GM19467 (cell line): Measurements from ENCODE around the gene DDX4.

Experiments
- ATAC-seq: cut with Tn5 transposase; IDR thresholded peaks from one replicate; pipeline ENCODE4 v1.9.1; 2021; ENCODE audit warnings: mild to moderate bottlenecking, moderate library complexity; ENCODE audit not compliant: unreplicated experiment

The DDX4 gene

GRCh38 chr5:55820488-55820887 is 82.6 kb downstream of the DDX4 start:
- no peak for ATAC-seq

GRCh38 chr5:55821731-55822512 is 84.1 kb downstream of the DDX4 start:
- no peak for ATAC-seq

DNA sequence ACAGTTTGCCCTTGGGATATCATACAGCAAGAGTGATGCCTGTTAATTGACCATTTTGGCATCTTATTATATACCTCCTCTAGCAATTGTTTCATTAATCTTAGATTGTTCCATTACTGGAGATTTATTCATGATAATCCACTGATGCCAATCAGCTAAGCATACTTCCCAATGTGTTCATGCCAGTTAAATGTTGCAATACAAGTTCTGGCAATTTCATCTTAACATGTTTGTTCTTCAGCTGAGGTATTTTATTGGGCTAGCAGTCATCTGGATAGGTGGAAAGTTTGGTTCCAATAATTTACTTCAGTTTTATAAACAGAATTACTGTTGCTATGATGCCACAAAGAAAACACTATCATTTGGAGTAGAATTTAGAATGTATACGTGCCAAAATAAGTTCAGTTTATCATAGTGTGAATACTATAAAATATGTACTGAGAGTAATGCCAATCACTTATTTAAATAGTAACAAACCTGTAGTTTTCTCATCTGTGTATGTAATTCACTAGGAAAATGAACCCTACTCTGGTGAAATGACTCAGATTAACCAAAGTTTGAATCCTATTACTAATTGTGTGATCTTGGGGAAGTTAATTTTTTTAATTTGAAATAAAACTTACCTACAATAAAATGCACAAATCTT is 85.4 kb downstream of the DDX4 start:
- ATAC-seq: no peak

DNA sequence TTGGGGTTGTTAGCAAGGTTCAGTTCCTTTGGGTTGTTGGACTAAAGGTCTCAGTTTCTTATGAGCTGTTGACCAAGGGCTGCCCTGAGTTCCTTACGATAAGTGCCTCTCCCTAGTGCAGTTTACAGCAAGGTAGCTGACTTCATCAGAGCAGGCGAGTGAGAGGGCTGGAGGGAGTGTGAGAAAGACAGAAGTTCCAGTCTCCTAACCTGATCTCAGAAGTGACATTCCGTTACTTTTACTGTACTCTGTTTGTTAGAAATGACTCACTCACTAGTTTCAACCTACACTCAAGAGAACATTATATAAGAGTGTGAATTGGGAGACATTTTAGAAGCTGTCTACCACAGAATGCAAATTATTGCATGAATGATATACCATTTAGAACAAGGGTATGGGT is 92.1 kb downstream of the DDX4 start:
- no peak for ATAC-seq

DNA sequence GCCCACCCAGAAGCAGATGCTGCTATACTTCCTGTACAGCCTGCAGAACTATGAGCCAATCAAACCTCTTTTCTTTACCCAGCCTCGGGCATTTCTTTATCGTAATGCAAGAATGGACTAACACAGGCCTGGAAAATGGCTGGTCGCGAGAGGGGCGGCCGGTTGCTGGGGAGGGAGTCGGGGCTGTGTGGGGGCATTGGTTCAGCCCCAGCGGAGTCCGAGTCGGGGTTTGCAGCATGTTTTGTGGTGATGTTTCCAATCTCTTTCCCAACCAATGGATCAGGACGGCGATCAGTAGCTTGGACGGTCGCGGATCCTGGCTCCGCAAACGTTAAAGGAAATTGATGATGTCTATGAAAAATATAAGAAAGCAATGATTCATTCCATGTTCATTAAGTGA is 94.6 kb downstream of the DDX4 start:
- no peak for ATAC-seq

GRCh38 chr5:55836191-55836590 is 98.3 kb downstream of the DDX4 start:
- ATAC-seq: no peak

- no peak for ATAC-seq
These were observed 104.1 kb downstream of the DDX4 start for GRCh38 chr5:55841976-55842375.

DNA sequence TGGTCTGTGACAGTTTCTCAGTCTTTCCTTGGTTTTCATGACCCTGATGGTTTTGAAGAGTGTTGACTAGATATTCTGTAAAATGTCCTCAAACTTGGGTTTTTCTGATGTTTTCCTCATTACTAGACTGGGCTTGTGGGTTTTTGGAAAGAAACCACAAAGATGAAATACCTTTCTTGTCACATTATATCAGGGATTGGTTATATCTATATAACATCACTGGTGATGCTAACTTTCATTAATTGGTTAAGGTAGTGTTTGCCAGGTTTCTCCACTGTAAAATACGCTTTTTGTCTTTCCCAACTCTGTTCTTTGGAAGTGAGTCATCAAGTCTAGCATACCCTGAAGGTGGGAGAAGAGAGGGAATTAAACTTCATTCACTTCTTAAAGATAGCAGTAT is 110.0 kb downstream of the DDX4 start:
- no peak for ATAC-seq

GRCh38 chr5:55848783-55849182 is 110.9 kb downstream of the DDX4 start:
- ATAC-seq: no peak

DNA sequence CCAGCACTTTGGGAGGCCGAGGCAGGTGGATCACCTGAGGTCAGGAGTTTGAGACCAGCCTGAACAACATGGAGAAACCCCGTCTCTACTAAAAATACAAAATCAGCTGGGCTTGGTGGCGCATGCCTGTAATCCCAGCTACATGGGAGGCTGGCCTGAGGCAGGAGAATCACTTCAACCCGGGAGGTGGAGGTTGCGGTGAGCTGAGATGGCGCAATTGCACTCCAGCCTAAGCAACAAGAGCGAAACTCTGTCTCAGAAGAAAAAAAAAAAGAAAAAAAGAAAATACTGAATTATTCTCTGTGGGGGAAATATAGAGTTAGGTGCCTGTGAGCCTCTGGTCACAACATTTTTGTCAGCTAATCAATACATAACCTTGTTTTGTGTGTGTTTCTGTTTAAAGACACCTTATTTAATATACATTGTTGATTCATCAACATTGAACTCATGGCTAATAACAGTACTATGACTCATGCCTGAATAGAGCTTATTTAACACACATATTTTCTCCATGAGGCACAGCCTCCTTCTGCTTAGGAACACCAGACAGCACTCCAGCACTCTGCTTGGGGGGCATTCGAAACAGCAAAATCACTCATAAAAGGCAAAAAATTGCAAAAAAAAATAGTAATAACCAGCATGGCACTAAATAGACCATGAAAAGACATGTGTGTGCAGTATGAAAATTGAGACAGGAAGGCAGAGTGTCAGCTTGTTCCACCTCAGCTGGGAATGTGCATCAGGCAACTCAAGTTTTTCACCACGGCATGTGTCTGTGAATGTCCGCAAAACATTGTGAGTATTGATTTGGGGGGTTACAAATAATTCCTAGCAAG is 113.2 kb downstream of the DDX4 start, which contains the start of gene IL31RA:
IL31RA (plus strand) TSS at position 519 of the 836 bp plus-strand sequence; CDS start at position 733, 214 bp downstream.
- ATAC-seq: no peak

GRCh38 chr5:55851675-55851979 is 113.8 kb downstream of the DDX4 start:
- no peak for ATAC-seq

DNA sequence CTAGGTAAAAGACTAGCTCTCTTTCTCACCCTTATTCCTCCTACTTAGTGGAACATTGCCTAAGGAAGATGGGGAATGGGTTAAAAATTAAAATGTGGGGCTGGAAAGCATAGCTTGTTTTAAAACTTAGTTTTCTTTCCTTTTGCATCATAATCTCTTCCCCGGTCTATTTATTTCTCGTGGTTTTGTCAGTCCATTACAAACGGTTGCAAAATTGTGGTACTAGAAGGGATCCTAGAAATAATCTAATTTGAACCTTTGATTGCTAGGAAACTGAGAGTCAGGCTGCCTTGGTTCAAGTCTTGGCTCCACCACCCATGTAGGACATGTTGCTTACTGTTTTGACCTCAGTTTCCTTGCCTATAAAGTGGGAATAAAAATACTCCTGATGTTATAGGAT is 114.6 kb downstream of the DDX4 start:
- ATAC-seq: no peak

DNA sequence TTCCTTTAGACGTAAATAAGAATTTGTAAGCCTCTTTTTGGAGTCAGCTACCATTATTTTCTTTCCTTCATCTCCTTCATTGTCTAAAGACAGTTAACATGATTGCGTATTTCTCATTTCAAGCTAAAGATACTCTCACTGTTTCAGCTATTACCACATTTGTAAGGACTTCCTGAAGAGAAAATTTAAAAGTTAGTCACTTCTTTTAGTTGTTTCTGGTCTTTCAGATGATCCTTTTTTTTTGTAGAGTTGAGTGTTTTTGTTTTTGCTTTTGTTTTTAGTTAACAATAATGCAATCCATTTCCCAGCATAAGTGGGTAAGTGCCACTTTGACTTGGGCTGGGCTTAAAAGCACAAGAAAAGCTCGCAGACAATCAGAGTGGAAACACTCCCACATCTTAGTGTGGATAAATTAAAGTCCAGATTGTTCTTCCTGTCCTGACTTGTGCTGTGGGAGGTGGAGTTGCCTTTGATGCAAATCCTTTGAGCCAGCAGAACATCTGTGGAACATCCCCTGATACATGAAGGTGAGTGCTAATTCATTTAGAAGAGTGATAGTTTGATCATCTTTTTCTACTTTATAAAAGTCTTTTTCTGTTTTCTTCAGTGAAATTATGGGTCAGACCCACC is 115.3 kb downstream of the DDX4 start:
- no peak for ATAC-seq

- ATAC-seq: no peak
These were observed 116.0 kb downstream of the DDX4 start for GRCh38 chr5:55853818-55854217.

DNA sequence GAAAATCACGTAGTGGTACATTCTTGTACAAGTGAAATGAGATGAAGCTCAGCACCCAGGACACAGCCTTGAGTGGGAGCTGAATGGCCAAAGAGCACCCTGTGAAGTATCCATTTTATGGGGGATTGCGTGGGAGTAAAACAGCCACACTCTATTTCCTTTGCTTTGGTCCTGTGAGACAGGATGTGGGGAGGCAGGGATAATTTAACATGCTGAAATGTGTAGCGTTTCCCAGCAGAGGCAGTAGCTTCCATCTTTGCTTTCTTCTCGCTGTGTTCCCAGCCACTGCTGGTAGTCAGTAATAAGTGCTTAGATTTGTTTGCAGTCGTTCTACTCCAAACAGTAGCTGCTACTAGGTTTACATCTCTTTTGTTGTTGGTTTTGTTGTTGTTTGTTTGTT is 117.6 kb downstream of the DDX4 start:
- no peak for ATAC-seq

GRCh38 chr5:55856516-55857246 is 118.8 kb downstream of the DDX4 start:
- ATAC-seq: no peak

DNA sequence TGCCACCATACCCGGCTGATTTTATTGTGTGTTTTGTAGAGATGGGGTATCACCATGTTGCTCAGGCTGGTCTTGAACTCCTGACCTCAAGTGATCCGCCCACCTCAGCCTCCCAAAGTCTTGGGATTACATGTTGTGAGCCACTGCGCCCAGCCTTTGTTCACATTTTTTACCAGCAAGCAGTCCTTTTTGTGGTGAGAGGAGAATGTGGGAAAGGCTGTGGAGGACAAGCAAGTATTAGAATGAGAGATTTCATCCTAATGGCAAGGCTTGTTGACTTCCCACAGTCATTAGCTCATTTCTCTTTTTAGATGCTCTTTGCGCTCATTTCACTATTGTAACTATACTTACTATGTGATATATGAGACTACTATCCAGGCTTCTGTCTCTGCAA is 119.4 kb downstream of the DDX4 start:
- no peak for ATAC-seq

DNA sequence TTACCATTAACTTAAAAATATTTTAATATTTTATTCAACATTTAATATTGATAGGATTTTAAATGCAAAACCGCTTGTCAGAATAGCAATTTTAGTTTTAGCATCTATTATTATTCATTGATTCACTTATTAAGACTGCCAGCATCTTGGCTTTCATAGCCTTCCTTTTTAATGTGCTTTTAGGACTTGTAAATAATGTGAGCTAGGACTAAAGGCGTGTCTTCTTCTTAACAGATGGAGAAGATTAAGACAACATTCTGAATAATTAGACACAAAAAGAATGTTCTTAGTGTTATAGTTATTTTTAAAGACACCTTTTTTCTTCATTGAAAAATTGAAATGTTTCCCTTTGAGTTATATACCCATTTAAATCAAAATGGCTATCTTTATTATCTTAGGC is 120.2 kb downstream of the DDX4 start:
- ATAC-seq: no peak

DNA sequence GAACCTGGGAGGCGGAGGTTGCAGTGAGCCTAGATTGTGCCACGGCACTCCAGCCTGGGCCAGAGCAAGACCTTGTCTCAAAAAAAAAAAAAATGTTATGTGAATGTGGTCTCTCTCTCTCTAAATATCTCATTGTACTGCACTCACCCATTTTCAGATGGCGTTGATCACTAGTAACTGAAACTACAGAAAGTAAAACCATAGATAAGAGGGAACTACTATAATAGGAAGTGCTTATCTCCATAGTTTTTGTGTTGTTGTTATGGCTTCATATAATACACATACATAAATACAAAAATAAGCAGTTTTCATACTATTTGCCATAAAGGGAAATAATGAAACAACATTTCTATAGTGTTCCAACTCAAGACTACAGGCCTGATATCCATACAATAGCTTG is 122.4 kb downstream of the DDX4 start:
- no peak for ATAC-seq

DNA sequence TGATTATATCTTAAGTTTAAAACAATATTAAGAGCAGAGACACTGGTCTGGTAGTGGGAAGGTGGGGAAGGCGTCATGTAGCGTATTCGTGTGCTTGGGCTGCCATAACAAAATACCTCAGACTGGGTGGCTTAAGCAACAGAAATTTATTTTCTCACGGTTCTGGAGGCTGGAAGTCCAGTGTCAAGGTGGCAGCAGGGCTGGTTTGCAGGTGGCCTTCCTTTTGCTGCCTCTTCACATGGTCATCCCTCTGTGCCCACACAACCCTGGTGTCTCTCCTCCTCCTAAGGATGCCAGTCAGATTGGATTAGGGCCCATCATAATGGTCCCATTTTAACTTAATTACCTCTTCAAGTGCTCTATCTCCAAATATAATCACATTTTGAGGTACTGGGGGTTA is 122.8 kb downstream of the DDX4 start:
- no peak for ATAC-seq
